GM19324 (cell line): ENCODE measurements around the gene CERS1.

Source experiments
- ATAC-seq: cut with Tn5 transposase; IDR thresholded peaks from one replicate; pipeline ENCODE4 v1.9.1; 2021; ENCODE audit warnings: mild to moderate bottlenecking, moderate library complexity; ENCODE audit not compliant: unreplicated experiment, low FRiP score

Gene CERS1

GRCh38 chr19:18899624-18900560, 3.9 kb upstream of the CERS1 start:
- ATAC-seq, result no peak

DNA sequence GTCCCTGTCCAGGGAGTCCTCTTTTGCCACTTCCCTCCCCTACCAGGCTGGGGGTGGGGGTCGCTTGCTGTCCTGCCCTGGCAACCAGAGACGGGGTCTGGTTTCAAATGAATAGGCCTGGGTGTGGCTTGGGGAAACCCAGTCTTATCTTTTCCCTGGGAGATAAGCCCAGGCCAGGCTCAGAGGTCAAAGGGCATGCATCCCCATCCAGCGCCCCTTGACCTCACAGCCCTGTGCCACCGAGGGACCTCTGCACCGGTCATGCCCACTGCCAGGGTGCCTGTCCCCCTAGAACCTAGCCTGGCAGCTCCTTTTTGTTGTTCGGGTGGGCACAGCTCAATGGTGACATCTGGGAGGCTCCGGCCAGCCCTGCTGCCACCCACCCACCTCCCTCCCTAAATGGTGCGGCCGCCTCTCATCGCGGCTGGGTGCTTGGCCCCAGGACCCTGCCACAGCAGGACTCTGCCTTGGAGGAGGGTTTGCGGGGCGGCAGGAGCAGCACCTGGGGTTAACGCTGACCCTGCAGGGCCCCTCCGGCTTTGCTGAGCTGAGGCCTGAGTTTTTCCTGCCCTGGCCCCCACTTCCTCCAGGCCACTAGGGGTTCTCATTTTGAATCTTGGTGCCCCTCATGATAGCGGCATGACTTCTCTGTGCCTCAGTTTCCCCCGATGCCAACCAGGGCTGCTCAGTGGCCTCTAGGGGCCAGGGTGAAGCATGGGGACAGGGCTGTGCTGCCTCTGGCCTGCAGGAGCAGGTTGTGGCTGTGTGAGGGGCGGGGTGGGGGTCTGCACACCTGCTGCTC, 2.9 kb upstream of the CERS1 start:
- no peak for ATAC-seq

DNA sequence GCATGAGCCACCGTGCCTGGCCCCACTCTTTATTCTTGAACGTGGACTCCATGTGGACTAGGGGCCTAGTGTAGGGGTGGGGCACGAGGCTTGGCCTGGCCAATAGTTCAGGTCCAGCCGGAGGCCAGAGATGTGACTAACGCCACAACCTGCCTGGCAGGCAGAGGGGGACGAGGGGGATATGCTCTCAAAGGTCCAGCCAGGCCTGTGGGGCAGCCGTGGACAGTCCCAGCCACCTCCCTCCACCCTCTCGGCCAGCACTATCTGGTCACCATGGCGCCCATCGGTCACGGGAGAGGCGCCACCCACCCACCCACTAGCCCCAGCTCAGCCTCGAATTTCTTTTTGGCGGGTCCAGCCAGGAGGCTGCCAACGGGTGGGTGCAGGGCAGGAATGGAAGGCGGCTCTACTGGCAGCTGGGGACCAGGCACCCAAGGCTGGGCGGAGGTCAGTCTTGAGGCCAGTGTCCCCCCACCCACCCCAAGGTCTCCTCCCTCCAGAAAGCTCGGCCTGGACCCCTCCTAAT, 2.2 kb upstream of the CERS1 start:
- ATAC-seq, result no peak

DNA sequence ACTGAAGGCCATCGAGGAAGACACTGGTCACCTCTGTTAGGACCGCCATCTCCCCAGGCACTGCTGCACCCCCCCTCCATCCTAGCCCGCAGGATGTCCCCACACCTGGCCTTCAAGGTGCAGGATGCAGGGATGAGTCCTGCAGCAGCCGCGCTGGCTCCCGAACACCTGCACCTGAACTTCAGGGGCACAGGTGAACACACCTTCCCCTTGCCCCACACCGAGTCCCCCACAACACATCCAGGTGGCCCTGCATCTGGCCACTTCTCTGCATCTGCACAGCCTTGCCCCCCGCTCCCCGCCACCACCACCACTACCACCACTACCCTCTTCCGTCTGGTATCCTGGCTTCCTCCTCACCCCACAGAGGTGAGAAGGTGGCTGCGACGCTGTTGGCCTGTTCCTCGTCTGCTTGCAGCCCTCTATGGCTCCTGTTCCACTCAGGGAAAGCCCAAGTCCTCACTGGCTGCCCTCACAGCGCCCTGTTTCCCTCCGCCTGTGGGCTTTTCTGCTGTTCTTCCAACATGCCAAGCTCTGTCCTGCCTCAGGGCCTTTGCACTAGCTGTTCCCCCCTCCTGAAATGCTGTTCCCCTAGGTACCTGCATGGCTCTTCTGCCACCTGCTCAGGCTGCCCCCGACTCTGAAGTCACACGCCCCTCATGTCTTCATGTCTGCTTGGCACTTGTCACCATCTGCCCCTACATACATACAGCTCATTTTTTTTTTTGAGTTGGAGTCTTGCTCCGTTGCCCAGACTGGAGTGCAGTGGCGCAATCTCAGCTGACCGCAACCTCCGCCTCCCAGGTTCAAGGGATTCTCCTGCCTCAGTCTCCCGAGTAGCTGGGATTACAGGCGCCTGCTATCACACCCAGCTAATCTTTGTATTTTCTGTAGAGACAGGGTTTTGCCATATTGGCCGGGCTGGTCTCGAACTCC, 1.4 kb upstream of the CERS1 start:
- no peak for ATAC-seq

GRCh38 chr19:18896421-18896841, 473 bp upstream of the CERS1 start:
- ATAC-seq, result no peak

- no peak for ATAC-seq
These were observed 727 bp downstream of the CERS1 start for GRCh38 chr19:18895038-18895823.

DNA sequence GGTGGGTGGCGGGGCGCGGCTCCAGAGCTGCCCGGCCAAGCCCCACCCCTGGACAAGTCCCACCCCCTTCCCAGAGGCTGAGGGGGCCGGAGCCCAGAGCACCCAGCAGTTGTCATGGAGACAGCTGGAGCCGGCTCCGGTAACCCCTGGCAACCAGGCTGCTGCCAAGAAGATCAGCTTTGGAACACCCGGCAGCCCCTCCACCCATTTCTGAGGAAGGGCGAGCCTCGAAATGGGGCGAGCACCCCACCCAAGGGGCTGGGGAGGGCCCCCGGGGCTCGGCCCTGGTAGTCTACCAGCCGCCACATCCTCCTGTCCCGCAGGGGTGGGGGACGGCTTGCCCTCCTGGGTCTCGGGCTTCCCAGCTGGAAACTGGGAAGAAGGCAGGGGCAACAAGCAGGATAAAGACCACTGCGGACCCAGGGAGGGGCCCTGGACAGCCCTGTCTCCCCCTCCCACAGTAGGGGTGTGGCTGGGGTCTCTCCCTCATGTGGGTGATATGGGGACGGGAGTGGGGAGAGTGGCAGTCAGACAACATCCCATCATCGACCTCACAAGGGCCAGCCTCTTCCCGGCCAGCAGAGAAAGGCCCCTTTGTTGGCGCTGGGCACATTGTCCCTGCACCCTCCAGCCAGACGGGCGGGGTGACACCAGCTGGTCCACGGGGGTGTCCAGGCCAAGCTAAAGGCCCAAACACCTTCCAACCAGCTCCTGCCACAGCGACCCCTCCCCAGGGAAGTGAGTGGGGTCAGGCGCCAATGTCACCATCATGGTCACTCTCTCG, 1.5 kb downstream of the CERS1 start:
- ATAC-seq, result no peak

DNA sequence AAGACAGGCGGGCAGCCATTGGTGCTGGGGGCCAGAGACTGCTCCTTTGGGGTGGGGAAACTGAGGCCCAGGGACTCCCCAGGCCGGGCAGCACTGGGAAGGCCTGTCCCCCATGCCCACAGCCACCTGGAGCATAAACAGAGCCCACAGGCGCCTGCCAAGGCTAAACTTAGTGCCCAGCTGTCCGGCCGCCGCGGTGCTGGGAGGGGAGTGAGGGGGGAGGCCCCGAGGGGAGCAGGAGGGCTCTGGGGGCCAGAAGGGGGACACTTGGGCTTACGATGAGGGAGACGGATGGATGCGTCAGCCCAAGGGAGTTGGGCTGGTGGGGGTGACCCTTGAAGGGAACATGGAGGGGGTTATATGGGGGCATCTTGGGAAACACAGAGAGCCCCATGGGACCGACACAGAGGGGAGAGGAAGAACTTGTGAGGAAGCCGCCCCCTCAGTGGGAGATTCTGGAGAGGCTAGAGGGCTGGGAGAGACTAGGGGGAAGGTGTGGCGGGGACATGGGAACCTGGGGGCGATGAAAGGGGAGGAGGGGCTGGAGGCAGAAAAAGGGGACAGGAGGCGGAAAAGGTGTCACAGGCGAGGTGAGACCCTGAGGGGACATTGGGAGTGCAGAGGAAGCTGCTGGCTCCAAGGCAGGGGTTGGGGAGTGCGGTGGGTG, 2.2 kb downstream of the CERS1 start:
- ATAC-seq, result no peak

GRCh38 chr19:18889949-18890745, 5.8 kb downstream of the CERS1 start:
- ATAC-seq, result no peak

DNA sequence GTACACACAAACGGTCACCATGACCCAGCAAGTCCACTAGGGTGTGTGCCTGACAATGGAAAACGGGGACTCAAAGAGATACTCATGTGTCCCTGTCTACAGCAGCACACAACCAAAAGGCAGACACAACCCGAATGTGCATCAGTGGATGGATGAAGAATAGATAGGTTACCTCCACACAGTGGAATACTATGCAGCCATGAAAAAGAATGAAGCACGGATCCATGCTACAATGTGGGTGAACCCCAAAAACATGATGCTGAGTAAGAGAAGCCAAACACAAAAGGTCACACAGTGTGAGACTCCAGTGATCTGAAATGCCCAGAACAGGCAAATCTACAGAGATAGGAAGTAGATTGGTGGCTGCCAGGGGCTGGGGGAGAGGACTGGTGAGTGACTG, 9.0 kb downstream of the CERS1 start:
- no peak for ATAC-seq

DNA sequence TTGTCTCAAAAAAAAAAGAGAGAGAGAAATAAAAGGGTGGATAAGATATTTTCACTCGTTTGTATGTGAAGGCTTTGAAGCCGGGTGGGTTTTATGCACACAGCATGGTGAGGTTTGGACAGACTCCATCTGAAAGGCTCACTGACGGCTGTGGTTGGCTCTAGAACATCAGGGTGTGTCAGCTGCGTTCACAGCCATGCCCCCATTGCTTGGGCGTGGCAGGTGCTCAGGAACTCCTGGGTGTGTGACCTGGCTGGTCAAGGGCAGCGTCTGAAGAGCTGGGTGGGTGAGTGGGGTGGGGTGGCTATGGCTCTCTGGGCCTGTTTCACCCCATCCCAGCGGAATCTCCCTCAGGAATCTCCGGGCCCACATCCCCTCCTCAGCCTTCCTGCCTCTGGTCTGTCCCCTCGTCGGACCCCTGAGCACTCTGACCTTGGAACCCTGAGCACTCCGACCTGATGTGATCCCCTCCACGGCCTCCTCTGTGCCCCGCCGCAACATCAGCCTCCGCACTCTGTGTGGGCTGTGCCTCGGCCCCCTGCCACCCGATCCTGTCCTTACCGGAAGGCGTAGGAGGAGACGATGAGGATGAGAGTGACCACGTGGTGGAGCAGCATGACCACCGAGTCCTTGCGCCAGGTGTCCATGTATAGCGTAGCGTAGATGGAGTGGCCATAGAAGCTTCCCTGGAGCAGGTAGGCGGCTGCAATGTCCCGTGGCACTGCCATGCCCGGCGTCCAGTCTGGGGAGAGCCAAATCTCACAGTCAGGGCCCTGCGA, 12.2 kb downstream of the CERS1 start:
- no peak for ATAC-seq

DNA sequence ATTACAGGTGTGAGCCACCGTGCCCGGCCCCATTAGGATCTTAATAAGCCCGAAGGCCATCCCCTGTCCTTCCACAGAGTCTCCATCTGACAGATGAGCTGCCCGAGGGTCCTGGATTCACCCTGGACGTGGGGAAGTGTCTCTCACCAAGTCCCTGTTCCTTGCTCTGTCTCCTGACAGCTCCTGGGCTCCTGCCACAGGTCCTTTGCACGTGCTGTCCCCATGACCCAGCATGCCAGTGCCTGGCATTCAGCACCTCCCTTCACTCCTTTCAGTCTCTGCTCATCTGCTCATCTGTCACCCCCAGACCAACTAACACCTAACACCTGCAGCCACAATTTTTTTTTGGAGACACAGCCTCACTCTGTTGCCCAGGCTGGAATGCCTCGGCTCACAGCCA, 14.5 kb downstream of the CERS1 start:
- no peak for ATAC-seq

GRCh38 chr19:18879579-18880373, 16.2 kb downstream of the CERS1 start:
- no peak for ATAC-seq

GRCh38 chr19:18878858-18879578, 16.9 kb downstream of the CERS1 start:
- no peak for ATAC-seq
